HG03558 (cell line): Measurements from ENCODE around the gene PPM1G.
"Not testable (repeated sequence)": the region's sequence is repeated elsewhere in the genome, so short reads cannot be mapped to it uniquely, and the experiment has no call there.

ENCODE experiments used
- ATAC-seq: cut with Tn5 transposase; IDR thresholded peaks from one replicate; pipeline ENCODE4 v1.9.1; 2021; ENCODE audit warnings: moderate number of reproducible peaks; ENCODE audit not compliant: unreplicated experiment; ENCODE audit errors: extremely low read depth

Gene PPM1G

GRCh38 chr2:27376866-27377617 lies 32.3 kb downstream of the PPM1G start:
- ATAC-seq, result no peak

GRCh38 chr2:27376151-27376865 lies 33.1 kb downstream of the PPM1G start:
- no peak for ATAC-seq

GRCh38 chr2:27375513-27376099 lies 33.8 kb downstream of the PPM1G start:
- ATAC-seq, result no peak

- no peak for ATAC-seq
Measured at GRCh38 chr2:27373567-27373966, 35.8 kb downstream of the PPM1G start.

- ATAC-seq, result no peak
Measured at GRCh38 chr2:27372937-27373336, 36.5 kb downstream of the PPM1G start.

- peak; percentile 3 for ATAC-seq
Measured at GRCh38 chr2:27370816-27371620, 38.4 kb downstream of the PPM1G start.

- ATAC-seq, result peak; percentile 78
Measured at GRCh38 chr2:27370026-27370815, 39.2 kb downstream of the PPM1G start, which contains the start of the genes EIF2B4 and SNX17. EIF2B4 (minus strand) TSS chr2:27370338; CDS start chr2:27370314, 24 bp downstream. SNX17 (plus strand) TSS chr2:27370616; CDS start chr2:27370744, 128 bp downstream.

- no peak for ATAC-seq
Measured at GRCh38 chr2:27369471-27370025, 39.8 kb downstream of the PPM1G start.

- no peak for ATAC-seq
Measured at GRCh38 chr2:27363933-27364332, 45.5 kb downstream of the PPM1G start.

GRCh38 chr2:27362678-27363420 lies 46.5 kb downstream of the PPM1G start:
- ATAC-seq, result no peak

- ATAC-seq, result peak; percentile 57
Measured at GRCh38 chr2:27356382-27357181, 52.8 kb downstream of the PPM1G start, which contains the start of gene GTF3C2. GTF3C2 (minus strand) TSS chr2:27356764; CDS start chr2:27343554, 13,210 bp downstream.

GRCh38 chr2:27356056-27356381 lies 53.4 kb downstream of the PPM1G start:
- ATAC-seq, result peak; percentile 8

- no peak for ATAC-seq
Measured at GRCh38 chr2:27354597-27354927, 54.8 kb downstream of the PPM1G start.

- ATAC-seq, result no peak
Measured at GRCh38 chr2:27353762-27354596, 55.4 kb downstream of the PPM1G start.

GRCh38 chr2:27353386-27353761 lies 56.0 kb downstream of the PPM1G start:
- ATAC-seq, result not testable (repeated sequence)

GRCh38 chr2:27351802-27352598 lies 57.4 kb downstream of the PPM1G start:
- no peak for ATAC-seq
